OCI-LY3 (cell line): ENCODE measurements around the gene TEX264.

Experiments
- EZH2phosphoT487 ChIP-seq: fragments of 200-600 bp; shearing (Covaris generic); IDR thresholded peaks from 2 replicates; pipeline ENCODE4 v1.6.1; 2018; ENCODE audit warnings: antibody characterized with exemption, mixed run types, low read depth
- TF ChIP-seq, protein P1 (sequence below): fragments of 200-600, 300-600 bp; sonication (generic); IDR thresholded peaks from 2 replicates; pipeline ENCODE4 v1.5.1; 2014; ENCODE audit warnings: antibody characterized with exemption, low read length, low read depth

DNA sequence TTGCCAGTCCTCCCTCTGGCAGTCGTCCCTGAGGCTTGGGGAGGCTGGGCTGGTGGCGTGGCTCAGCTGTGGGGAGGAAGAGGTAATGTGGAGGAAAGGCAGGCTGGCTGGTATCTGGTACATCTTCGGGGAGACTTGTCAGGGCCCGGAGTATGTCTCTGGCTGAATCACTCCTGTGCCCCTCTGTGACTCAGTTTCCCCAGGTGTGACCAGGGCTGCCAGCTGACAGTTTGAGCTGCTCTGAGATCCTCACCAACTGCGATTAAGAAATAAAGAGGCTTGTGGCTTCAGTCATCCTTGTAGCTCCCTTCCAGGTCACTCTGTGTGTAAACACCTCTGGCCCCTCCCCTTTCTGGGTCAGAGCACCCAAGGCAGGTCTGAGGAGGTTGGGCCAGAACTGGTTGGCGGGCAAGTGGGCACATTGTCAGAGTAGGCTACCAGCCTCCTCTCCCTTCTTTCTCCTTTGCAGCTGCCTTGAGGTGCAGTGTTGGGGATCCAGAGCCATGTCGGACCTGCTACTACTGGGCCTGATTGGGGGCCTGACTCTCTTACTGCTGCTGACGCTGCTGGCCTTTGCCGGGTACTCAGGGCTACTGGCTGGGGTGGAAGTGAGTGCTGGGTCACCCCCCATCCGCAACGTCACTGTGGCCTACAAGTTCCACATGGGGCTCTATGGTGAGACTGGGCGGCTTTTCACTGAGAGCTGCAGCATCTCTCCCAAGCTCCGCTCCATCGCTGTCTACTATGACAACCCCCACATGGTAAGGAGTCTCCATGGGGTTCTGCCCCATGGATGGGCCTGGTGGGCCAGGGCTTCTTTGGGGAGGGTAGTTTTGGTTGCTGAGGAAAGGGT is 3.0 kb downstream of the TEX264 start:
- TF ChIP-seq, protein P1, sequence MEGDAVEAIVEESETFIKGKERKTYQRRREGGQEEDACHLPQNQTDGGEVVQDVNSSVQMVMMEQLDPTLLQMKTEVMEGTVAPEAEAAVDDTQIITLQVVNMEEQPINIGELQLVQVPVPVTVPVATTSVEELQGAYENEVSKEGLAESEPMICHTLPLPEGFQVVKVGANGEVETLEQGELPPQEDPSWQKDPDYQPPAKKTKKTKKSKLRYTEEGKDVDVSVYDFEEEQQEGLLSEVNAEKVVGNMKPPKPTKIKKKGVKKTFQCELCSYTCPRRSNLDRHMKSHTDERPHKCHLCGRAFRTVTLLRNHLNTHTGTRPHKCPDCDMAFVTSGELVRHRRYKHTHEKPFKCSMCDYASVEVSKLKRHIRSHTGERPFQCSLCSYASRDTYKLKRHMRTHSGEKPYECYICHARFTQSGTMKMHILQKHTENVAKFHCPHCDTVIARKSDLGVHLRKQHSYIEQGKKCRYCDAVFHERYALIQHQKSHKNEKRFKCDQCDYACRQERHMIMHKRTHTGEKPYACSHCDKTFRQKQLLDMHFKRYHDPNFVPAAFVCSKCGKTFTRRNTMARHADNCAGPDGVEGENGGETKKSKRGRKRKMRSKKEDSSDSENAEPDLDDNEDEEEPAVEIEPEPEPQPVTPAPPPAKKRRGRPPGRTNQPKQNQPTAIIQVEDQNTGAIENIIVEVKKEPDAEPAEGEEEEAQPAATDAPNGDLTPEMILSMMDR = no peak
- no peak for TF ChIP-seq EZH2phosphoT487
